ENCODE measurements around the gene SMIM41.

- TF ChIP-seq RAD21 (conservative IDR thresholded peaks at IDR 0.05 in 1 of 2, IDR thresholded peaks at IDR 0.05 in 1 of 2) (no peak), EP300 (IDR thresholded peaks at IDR 0.05) (no peak), JUN (IDR thresholded peaks at IDR 0.05) (no peak)
These were observed 25.8 kb upstream of the SMIM41 start for GRCh38 chr12:52053536-52054209.
